Vagina (tissue), 2 donors: Measurements from ENCODE around the gene TMEM242. TPM values are rescaled to one million over a fixed set of nuclear protein-coding genes. Genes with fewer than 3 reads are reported as not detected.

ENCODE experiments used
- DNase-seq, 2 donors: peaks; one replicate each; pipeline ENCODE4 v3.0.0-alpha.2; 2017; ENCODE audit errors: extremely low spot score in 2 of 2
- H3K27ac ChIP-seq: fragments of 200-600 bp; sonication (generic); one replicate; pipeline ENCODE4 v1.5.1; 2019
- H3K27me3 ChIP-seq: fragments of 200-600 bp; sonication (generic); one replicate; pipeline ENCODE4 v1.5.1; 2019
- H3K36me3 ChIP-seq, 2 donors: fragments of 200-600 bp; sonication (generic); one replicate each; pipeline ENCODE4 v1.5.1; 2017 to 2019
- H3K4me1 ChIP-seq: fragments of 200-600 bp; sonication (generic); one replicate; pipeline ENCODE4 v1.5.1; 2019
- H3K4me3 ChIP-seq, 2 donors: fragments of 200-600 bp; sonication (generic); 1 replicate in 1 of 2; 2 replicates in 1 of 2; pipeline ENCODE4 v1.5.1; 2016 to 2019
- H3K9me3 ChIP-seq: fragments of 200-600 bp; sonication (generic); one replicate; pipeline ENCODE4 v1.5.1; 2019
- CTCF ChIP-seq, 3 experiments: fragments of 450-650 bp in 2 of 3; fragments of 200-600 bp in 1 of 3; sonication (generic) in 1 of 3; IDR thresholded peaks; one replicate each; pipeline ENCODE4 v1.5.1; 2017 to 2019; ENCODE audit warnings: antibody characterized with exemption in 3 of 3, mild to moderate bottlenecking in 2 of 3, moderate library complexity in 2 of 3
- POLR2A ChIP-seq, 2 donors: fragments of 450-650 bp; IDR thresholded peaks; one replicate each; pipeline ENCODE4 v1.6.1; 2017; ENCODE audit warnings: antibody characterized with exemption in 2 of 2, mild to moderate bottlenecking in 2 of 2, moderate library complexity in 2 of 2
- POLR2AphosphoS5 ChIP-seq, 2 donors: sonication (generic); formaldehyde crosslinking; IDR thresholded peaks; one replicate each; pipeline ENCODE4 v1.9.0; 2017; ENCODE audit warnings: antibody characterized with exemption in 2 of 2, mild to moderate bottlenecking in 2 of 2, low read depth in 1 of 2; ENCODE audit not compliant: insufficient read depth in 1 of 2
- intact Hi-C: fragments of 100-400 bp; cut with DNase I; formaldehyde crosslinking; loops from one replicate; pipeline ENCODE4 v1.15.1; 2023
- total RNA-seq: library from RNA; depleted of rRNA; stranded (reverse); fragments of >200 nt; gene quantifications from one replicate; pipeline ENCODE4 v1.2.3, GENCODE V29; 2016

The TMEM242 gene
- total RNA-seq, 1 donor from 2014 or later = 6.1 TPM

GRCh38 chr6:157287247-157287850 is 36.0 kb downstream of the TMEM242 start:
- TF ChIP-seq POLR2AphosphoS5 (IDR thresholded peaks at IDR 0.05; ENCODE audit: insufficient read depth in 1 of 2, low read depth in 1 of 2) (no peak), POLR2A (IDR thresholded peaks at IDR 0.05) (no peak), CTCF (IDR thresholded peaks at IDR 0.05) (no peak)
- peak; percentile 61 to 67 for DNase-seq

GRCh38 chr6:157285422-157285779 is 37.9 kb downstream of the TMEM242 start:
- DNase-seq = peak in 1 of 2 donors; percentile 82
- no peak for TF ChIP-seq CTCF (IDR thresholded peaks at IDR 0.05)
- no peak for TF ChIP-seq POLR2A (IDR thresholded peaks at IDR 0.05)
- no peak for TF ChIP-seq POLR2AphosphoS5 (IDR thresholded peaks at IDR 0.05; ENCODE audit: insufficient read depth in 1 of 2, low read depth in 1 of 2)
- no peaks in the 10 kb centered on the region for H3K27me3 ChIP-seq
- no peak overlapping the region for H3K4me3 ChIP-seq
- no peaks in the 10 kb centered on the region for H3K4me1 ChIP-seq
- intact Hi-C loops = no loop called here
- no peaks in the 10 kb centered on the region for H3K9me3 ChIP-seq
- H3K36me3 ChIP-seq = no peaks in the 10 kb centered on the region
- H3K27ac ChIP-seq = no peak overlapping the region

More at GRCh38 chr6:157287247-157287850, 36.0 kb downstream of the TMEM242 start:
- Histone ChIP-seq H3K4me3 (no peak overlapping the region), H3K27ac (no peak overlapping the region), H3K9me3 (no peaks in the 10 kb centered on the region), H3K36me3 (peaks cover 0 to 18% of the 10 kb centered on the region in 2 donors), H3K27me3 (no peaks in the 10 kb centered on the region), H3K4me1 (no peaks in the 10 kb centered on the region)
- intact Hi-C loops = no loop called here

- Histone ChIP-seq H3K4me1 (no peaks in the 10 kb centered on the region), H3K4me3 (no peak overlapping the region), H3K9me3 (no peaks in the 10 kb centered on the region), H3K27ac (no peak overlapping the region), H3K27me3 (no peaks in the 10 kb centered on the region), H3K36me3 (no peaks in the 10 kb centered on the region)
- DNase-seq = peak in 1 of 2 donors; percentile 70
- TF ChIP-seq POLR2A (IDR thresholded peaks at IDR 0.05) (no peak), POLR2AphosphoS5 (IDR thresholded peaks at IDR 0.05; ENCODE audit: insufficient read depth in 1 of 2, low read depth in 1 of 2) (no peak), CTCF (IDR thresholded peaks at IDR 0.05) (no peak)
- intact Hi-C loops = no loop called here
These were observed 38.4 kb downstream of the TMEM242 start for GRCh38 chr6:157284738-157285421.

GRCh38 chr6:157283900-157284737 is 39.2 kb downstream of the TMEM242 start:
- no peaks in the 10 kb centered on the region for H3K4me1 ChIP-seq
- H3K27ac ChIP-seq = no peak overlapping the region
- no peaks in the 10 kb centered on the region for H3K9me3 ChIP-seq
- peak in 1 of 2 donors; percentile 79 for DNase-seq
- intact Hi-C loops = no loop called here
- no peaks in the 10 kb centered on the region for H3K36me3 ChIP-seq
- no peaks in the 10 kb centered on the region for H3K27me3 ChIP-seq
- no peak overlapping the region for H3K4me3 ChIP-seq
- TF ChIP-seq CTCF (IDR thresholded peaks at IDR 0.05) (no peak), POLR2A (IDR thresholded peaks at IDR 0.05) (no peak), POLR2AphosphoS5 (IDR thresholded peaks at IDR 0.05; ENCODE audit: insufficient read depth in 1 of 2, low read depth in 1 of 2) (no peak)
